Heart right ventricle (tissue), 16 donors: ENCODE measurements around the gene GPR155. TPM values are rescaled to one million over a fixed set of nuclear protein-coding genes. Genes with fewer than 3 reads are reported as not detected.
"Not testable (repeated sequence)": the region's sequence is repeated elsewhere in the genome, so short reads cannot be mapped to it uniquely, and the experiment has no call there.

Source experiments
- ATAC-seq, 8 donors: fragments of 200-7000 bp; cut with Tn5 transposase; one replicate each; pipeline ENCODE4 v1.9.1; 2020; ENCODE audit warnings: mild to moderate bottlenecking in 8 of 8, moderate library complexity in 8 of 8, moderate number of reproducible peaks in 1 of 8
- DNase-seq, 2 donors: peaks; one replicate each; pipeline ENCODE4 v3.0.0-alpha.2; 2020
- H3K27ac ChIP-seq, 10 donors: fragments of 200-600 bp; sonication (generic) in 2 of 10; one replicate each; pipeline versions ENCODE4 v1.5.0 to v1.8.0; 2020 to 2022; ENCODE audit warnings: mild to moderate bottlenecking in 3 of 10
- H3K27me3 ChIP-seq, 7 donors: fragments of 200-600 bp; one replicate each; pipeline ENCODE4 v1.8.0; 2021 to 2022; ENCODE audit warnings: mild to moderate bottlenecking in 2 of 7
- H3K36me3 ChIP-seq, 9 donors: fragments of 200-600 bp; sonication (generic) in 1 of 9; one replicate each; pipeline versions ENCODE4 v1.5.0 to v1.8.0; 2020 to 2022; ENCODE audit warnings: mild to moderate bottlenecking in 2 of 9
- H3K4me1 ChIP-seq, 9 donors: fragments of 200-600 bp; sonication (generic) in 1 of 9; one replicate each; pipeline versions ENCODE4 v1.5.0 to v1.8.0; 2020 to 2022; ENCODE audit warnings: mild to moderate bottlenecking in 4 of 9
- H3K4me3 ChIP-seq, 10 donors: fragments of 200-600 bp; sonication (generic) in 2 of 10; one replicate each; pipeline versions ENCODE4 v1.5.0 to v1.8.0; 2020 to 2022; ENCODE audit warnings: mild to moderate bottlenecking in 7 of 10, moderate library complexity in 2 of 10
- H3K9me3 ChIP-seq, 11 donors: fragments of 200-600 bp in 10 of 11; sonication (generic) in 2 of 11; one replicate each; pipeline versions ENCODE4 v1.5.0 to v1.8.0; 2013 to 2022; ENCODE audit warnings: mild to moderate bottlenecking in 2 of 11, control low read depth in 1 of 11, moderate library complexity in 1 of 11
- WGBS, 2 donors: extraction: QIAGEN DNeasy Blood & Tissue Kit; methylation state at CpG; one replicate each; pipeline ENCODE4 v1.1.7; 2013; ENCODE audit warnings: inconsistent platforms in 1 of 2; 5-methylcytosine and 5-hydroxymethylcytosine counted together
- intact Hi-C, 10 donors: fragments of 100-400 bp; cut with DNase I; formaldehyde crosslinking; loops; one replicate each; pipeline versions ENCODE4 v1.11.1 to v1.14.2; 2022
- polyA plus RNA-seq, 2 donors: library from polyadenylated mRNA; stranded (reverse); fragments of 200-250 nt; gene quantifications; one replicate each; pipeline ENCODE4 v1.2.3, GENCODE V29; 2013
- total RNA-seq, 10 donors: library from RNA; stranded (reverse); fragmentation: NEBNext Ultra II Directional in 3 of 10; extraction: Animal tissue kit (Norgen Biotek cat#: 25700) in 3 of 10; gene quantifications; one replicate each; pipeline versions ENCODE4 v1.2.1 to v1.2.4, GENCODE V29; 2021 to 2023
- TF ChIP-seq, protein P1 (sequence below), 9 donors: fragments of 200-600 bp; sonication (generic) in 2 of 9; IDR thresholded peaks; one replicate each; pipeline versions ENCODE4 v1.5.0 to v1.8.0; 2021 to 2022; ENCODE audit warnings: antibody characterized with exemption in 9 of 9, mild to moderate bottlenecking in 5 of 9, moderate library complexity in 1 of 9
- donor health status: Arrhythmogenic right ventricular cardiomyopathy.
- donor health status: ischemic (EF 13 %, LVEDD 7.1; RV severe dilation, severe dysfunction).
- donor health status: healthy with polysubstance abuse.
- donor health status: DM: no; HTN: yes; CAD: no.
- donor health status: DM: no; HTN: no; CAD: no.
- donor health status: ischemic (EF 25% LVEDD 6.9; RV normal size, moderate dysfunction).
- donor health status: ischemic (EF 25% LVEDD 5.7; RV mildly dilated, moderate dysfunction).
- donor health status: healthy.
- donor health status: DM: yes; HTN: yes; CAD: no.
- donor health status: Ischemic cardiomyopathy.
- donor health status: ischemic (EF 35%, LVEDD 5.7; RV mildly dilated, moderate dysfunction).
- donor health status: nonischemic (EF 11% LVEDD 7.7; RV severe dilation, severe dysfunction).
- donor health status: DM: yes; HTN: yes; CAD: no.
- donor health status: PGD.
- donor health status: ischemic (EF 29% LVEDD 5.4; RV normal size, mild dysfunction).
- donor health status: nonischemic (EF 23%, LVEDD 6.1; RV moderate dilation, normal function).

GPR155 gene
- total and polyA plus RNA-seq, 12 donors = 2.3 to 17.9 (median 13.2) TPM

GRCh38 chr2:174395284-174395968 lies 91.4 kb downstream of the GPR155 start, which contains the start of gene SCRN3:
TSS of gene SCRN3 (plus strand) at chr2:174395730. CDS start at chr2:174398284, 2,554 bp downstream.
- intact Hi-C loops = no loop called here
- Histone ChIP-seq H3K27me3 (no peaks in the 10 kb centered on the region), H3K27ac (peak within 1 kb of the TSS; percentile 10 to 92 (median 84)), H3K4me1 (peaks cover 4 to 43% (median 36%) of the 10 kb centered on the region in 9 donors), H3K9me3 (no peaks in the 10 kb centered on the region), H3K4me3 (peak within 1 kb of the TSS; percentile 54 to 93 (median 76)), H3K36me3 (peaks cover 0 to 36% (median 3%) of the 10 kb centered on the region in 9 donors)
- TF ChIP-seq, protein P1, sequence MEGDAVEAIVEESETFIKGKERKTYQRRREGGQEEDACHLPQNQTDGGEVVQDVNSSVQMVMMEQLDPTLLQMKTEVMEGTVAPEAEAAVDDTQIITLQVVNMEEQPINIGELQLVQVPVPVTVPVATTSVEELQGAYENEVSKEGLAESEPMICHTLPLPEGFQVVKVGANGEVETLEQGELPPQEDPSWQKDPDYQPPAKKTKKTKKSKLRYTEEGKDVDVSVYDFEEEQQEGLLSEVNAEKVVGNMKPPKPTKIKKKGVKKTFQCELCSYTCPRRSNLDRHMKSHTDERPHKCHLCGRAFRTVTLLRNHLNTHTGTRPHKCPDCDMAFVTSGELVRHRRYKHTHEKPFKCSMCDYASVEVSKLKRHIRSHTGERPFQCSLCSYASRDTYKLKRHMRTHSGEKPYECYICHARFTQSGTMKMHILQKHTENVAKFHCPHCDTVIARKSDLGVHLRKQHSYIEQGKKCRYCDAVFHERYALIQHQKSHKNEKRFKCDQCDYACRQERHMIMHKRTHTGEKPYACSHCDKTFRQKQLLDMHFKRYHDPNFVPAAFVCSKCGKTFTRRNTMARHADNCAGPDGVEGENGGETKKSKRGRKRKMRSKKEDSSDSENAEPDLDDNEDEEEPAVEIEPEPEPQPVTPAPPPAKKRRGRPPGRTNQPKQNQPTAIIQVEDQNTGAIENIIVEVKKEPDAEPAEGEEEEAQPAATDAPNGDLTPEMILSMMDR (IDR thresholded peaks at IDR 0.05) = no peak
- 0% methylated on average over 35 of the region's 35 CpGs for WGBS, 2 donors
- ATAC-seq = peak; percentile 91 to 95 (median 94)
- DNase-seq = peak; percentile 64 to 78

GRCh38 chr2:174392706-174393105 lies 94.1 kb downstream of the GPR155 start:
- DNase-seq (no peak), ATAC-seq (no peak)
- Histone ChIP-seq H3K4me1 (peaks cover 4 to 55% (median 38%) of the 10 kb centered on the region in 9 donors), H3K36me3 (peaks cover 0 to 53% (median 6%) of the 10 kb centered on the region in 9 donors), H3K4me3 (no peak overlapping the region), H3K27me3 (no peaks in the 10 kb centered on the region), H3K9me3 (no peaks in the 10 kb centered on the region), H3K27ac (no peak overlapping the region)
- TF ChIP-seq, protein P1 (IDR thresholded peaks at IDR 0.05) = no peak
- intact Hi-C loops = no loop called here

- H3K4me3 ChIP-seq, ATAC-seq, DNase-seq, intact Hi-C loops, H3K27ac ChIP-seq, H3K9me3 ChIP-seq, H3K27me3 ChIP-seq: not testable (repeated sequence)
- Histone ChIP-seq H3K36me3 (peaks cover 0 to 77% (median 20%) of the 10 kb centered on the region in 9 donors), H3K4me1 (peaks cover 4 to 42% (median 27%) of the 10 kb centered on the region in 9 donors)
- 96 to 98% methylated on average over 3 of the region's 3 CpGs for WGBS, 2 donors
Measured at GRCh38 chr2:174390303-174390702, 96.5 kb downstream of the GPR155 start.

GRCh38 chr2:174389542-174389941 lies 97.3 kb downstream of the GPR155 start:
- DNase-seq (no peak), ATAC-seq (peak in 1 of 8 donors; percentile 42)

DNA sequence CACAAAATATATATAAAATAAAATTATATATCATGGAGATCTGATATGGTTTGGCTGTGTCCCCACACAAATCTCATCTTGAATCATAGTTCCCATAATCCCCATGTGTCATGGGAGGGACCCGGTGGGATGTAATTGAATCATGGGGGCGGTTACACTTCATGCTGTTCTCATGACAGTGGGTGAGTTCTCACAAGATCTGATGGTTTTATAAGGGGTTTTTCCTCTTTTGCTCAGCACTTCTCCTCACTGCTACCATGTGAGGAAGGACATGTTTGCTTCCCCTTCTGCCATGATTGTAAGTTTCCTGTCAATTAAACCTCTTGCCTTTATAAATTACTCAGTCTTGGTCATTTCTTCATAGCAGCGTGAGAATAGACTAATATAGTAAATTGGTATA lies 98.1 kb downstream of the GPR155 start:
- WGBS, 2 donors = 93 to 94% methylated on average over 3 of the region's 3 CpGs
- H3K4me1 ChIP-seq = peaks cover 0 to 30% (median 16%) of the 10 kb centered on the region in 9 donors
- H3K9me3 ChIP-seq, intact Hi-C loops, ATAC-seq, H3K27me3 ChIP-seq, H3K27ac ChIP-seq, DNase-seq, H3K4me3 ChIP-seq: not testable (repeated sequence)
- H3K36me3 ChIP-seq = peaks cover 0 to 93% (median 20%) of the 10 kb centered on the region in 9 donors

More at GRCh38 chr2:174389542-174389941, 97.3 kb downstream of the GPR155 start:
- peaks cover 4 to 38% (median 24%) of the 10 kb centered on the region in 9 donors for H3K4me1 ChIP-seq
- intact Hi-C loops = no loop called here
- no peaks in the 10 kb centered on the region for H3K9me3 ChIP-seq
- H3K36me3 ChIP-seq = peaks cover 0 to 85% (median 20%) of the 10 kb centered on the region in 9 donors
- WGBS, 2 donors = 84 to 86% methylated on average over 6 of the region's 6 CpGs
- TF ChIP-seq, protein P1 (IDR thresholded peaks at IDR 0.05) = no peak
- no peak overlapping the region for H3K27ac ChIP-seq
- H3K27me3 ChIP-seq = no peaks in the 10 kb centered on the region
- no peak overlapping the region for H3K4me3 ChIP-seq
